Cardiac fibroblast (primary cell): ENCODE data around the gene LRRC75A.
"Not testable (repeated sequence)": the region's sequence is repeated elsewhere in the genome, so short reads cannot be mapped to it uniquely, and the experiment has no call there.

ENCODE experiments used
- DNase-seq, 2 donors: peaks; one replicate each; pipeline versions ENCODE4 v3.0.0 to v3.0.0-alpha.2; 2010; ENCODE audit warnings: low read depth in 2 of 2
- H3K4me3 ChIP-seq, 2 donors: replicated peaks in 1 of 2; 1 replicate in 1 of 2; 2 replicates in 1 of 2; pipeline ENCODE4 v1.5.1; 2011; ENCODE audit warnings: low read depth in 2 of 2, low read length in 2 of 2, mild to moderate bottlenecking in 2 of 2, moderate library complexity in 1 of 2
- TF ChIP-seq, protein P1 (sequence below): IDR thresholded peaks from one replicate; pipeline ENCODE4 v1.5.1; 2011; ENCODE audit warnings: low read depth, mild to moderate bottlenecking, low read length, inconsistent platforms

LRRC75A gene

DNA sequence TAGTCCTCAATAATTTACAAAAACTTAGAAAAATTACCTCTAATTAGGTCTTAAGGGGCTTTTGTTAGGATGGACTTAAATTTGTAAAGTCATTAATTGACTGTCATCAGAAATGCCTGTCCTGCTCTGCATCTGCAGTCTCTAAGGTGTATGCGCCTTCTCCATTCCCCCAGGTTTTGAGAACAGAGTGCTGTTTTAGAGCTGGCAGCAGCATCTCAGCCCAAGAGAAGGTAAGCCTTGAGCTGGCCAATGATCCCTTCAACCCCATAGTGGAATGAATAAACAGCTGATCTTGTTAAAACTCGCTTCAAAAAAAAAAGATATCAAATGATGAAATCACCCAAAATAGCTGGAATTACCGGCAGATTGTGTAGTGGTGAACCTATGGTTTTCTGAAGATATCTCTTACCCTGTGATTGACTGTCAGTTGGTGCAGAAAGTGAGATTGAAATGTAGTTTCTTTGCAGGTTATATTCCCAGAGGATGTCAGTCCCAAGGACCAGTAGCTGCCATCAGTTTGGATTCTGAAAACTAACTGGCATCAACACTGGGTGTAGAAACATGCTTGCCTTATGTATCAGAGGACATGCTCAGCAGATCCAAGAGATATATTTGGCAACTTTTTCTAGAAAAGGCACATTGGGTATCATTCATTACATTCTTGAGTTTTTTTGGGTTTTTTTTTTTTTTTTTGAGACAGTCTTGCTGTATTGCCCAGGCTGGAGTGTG lies 50.9 kb downstream of the LRRC75A start:
- H3K4me3 ChIP-seq = peak overlapping the region; percentile 84 to 95
- TF ChIP-seq, protein P1, sequence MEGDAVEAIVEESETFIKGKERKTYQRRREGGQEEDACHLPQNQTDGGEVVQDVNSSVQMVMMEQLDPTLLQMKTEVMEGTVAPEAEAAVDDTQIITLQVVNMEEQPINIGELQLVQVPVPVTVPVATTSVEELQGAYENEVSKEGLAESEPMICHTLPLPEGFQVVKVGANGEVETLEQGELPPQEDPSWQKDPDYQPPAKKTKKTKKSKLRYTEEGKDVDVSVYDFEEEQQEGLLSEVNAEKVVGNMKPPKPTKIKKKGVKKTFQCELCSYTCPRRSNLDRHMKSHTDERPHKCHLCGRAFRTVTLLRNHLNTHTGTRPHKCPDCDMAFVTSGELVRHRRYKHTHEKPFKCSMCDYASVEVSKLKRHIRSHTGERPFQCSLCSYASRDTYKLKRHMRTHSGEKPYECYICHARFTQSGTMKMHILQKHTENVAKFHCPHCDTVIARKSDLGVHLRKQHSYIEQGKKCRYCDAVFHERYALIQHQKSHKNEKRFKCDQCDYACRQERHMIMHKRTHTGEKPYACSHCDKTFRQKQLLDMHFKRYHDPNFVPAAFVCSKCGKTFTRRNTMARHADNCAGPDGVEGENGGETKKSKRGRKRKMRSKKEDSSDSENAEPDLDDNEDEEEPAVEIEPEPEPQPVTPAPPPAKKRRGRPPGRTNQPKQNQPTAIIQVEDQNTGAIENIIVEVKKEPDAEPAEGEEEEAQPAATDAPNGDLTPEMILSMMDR = no peak
- DNase-seq = peak in 1 of 2 donors; percentile 28

- peak overlapping the region; percentile 84 to 95 for H3K4me3 ChIP-seq
- DNase-seq = not testable (repeated sequence)
Observed at GRCh38 chr17:16440354-16440753, 51.6 kb downstream of the LRRC75A start.

- H3K4me3 ChIP-seq = peak overlapping the region; percentile 84 to 95
- TF ChIP-seq, protein P1 = no peak
- DNase-seq = peak; percentile 39 to 45
Observed at GRCh38 chr17:16439811-16440351, 52.1 kb downstream of the LRRC75A start.

- TF ChIP-seq, protein P1 = no peak
- peak in 1 of 2 donors; percentile 39 for DNase-seq
- H3K4me3 ChIP-seq = peak overlapping the region; percentile 84 to 95
Observed at GRCh38 chr17:16439303-16439791, 52.6 kb downstream of the LRRC75A start.

- H3K4me3 ChIP-seq = peak overlapping the region; percentile 84 to 95
- peak; percentile 100 for DNase-seq
- TF ChIP-seq, protein P1 = no peak
Observed at GRCh38 chr17:16438557-16439302, 53.3 kb downstream of the LRRC75A start.

- TF ChIP-seq, protein P1 = no peak
- peak overlapping the region; percentile 33 to 84 for H3K4me3 ChIP-seq
- DNase-seq = no peak
Observed at GRCh38 chr17:16438173-16438556, 53.8 kb downstream of the LRRC75A start.

DNA sequence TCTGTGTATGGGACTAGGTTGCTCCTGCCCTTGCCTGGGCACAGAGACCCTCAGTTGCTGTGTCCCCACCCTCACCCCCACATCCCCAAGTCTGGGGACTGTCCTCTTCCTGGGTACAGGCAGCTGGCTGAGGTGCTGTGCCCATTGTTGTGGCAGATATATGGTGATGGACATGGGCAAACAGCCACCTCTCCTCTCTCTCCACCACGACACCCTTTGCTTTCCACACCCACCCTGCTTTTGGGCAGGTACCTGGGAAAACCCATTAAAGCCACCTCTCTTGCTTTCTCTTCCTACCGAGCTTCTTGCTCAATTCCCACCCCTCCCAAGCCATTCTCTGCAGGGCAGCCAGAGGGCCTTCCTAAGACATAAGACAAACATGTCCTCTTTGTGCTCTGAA lies 54.9 kb downstream of the LRRC75A start:
- DNase-seq = no peak
- TF ChIP-seq, protein P1 = no peak
- H3K4me3 ChIP-seq = no peak overlapping the region
